Chondrocyte (in vitro differentiated cells): Measurements from ENCODE around the gene KRTAP21-1. TPM values are rescaled to one million over a fixed set of nuclear protein-coding genes. Genes with fewer than 3 reads are reported as not detected.

Experiments used
- DNase-seq: peaks from one replicate; pipeline ENCODE4 v3.0.0; 2021; ENCODE audit warnings: mixed read lengths, low spot score
- H3K27ac Mint-ChIP-seq: one replicate; pipeline ENCODE4 v1.8.0; 2021; ENCODE audit warnings: mild to moderate bottlenecking, moderate library complexity, mixed read lengths; ENCODE audit not compliant: unreplicated experiment
- H3K27me3 Mint-ChIP-seq: 2 replicates; pipeline ENCODE4 v1.8.0; 2021; ENCODE audit warnings: low read depth, mixed read lengths
- H3K36me3 Mint-ChIP-seq: 2 replicates; pipeline ENCODE4 v1.8.0; 2021; ENCODE audit warnings: low read depth, mixed read lengths
- H3K4me1 Mint-ChIP-seq: 2 replicates; pipeline ENCODE4 v1.8.0; 2021; ENCODE audit warnings: low read depth, mild to moderate bottlenecking, mixed read lengths
- H3K4me3 Mint-ChIP-seq: one replicate; pipeline ENCODE4 v1.8.0; 2021; ENCODE audit warnings: mild to moderate bottlenecking, moderate library complexity, mixed read lengths; ENCODE audit not compliant: unreplicated experiment
- H3K9me3 Mint-ChIP-seq: 2 replicates; pipeline ENCODE4 v1.8.0; 2021; ENCODE audit warnings: low read depth, mixed read lengths
- CTCF ChIP-seq: fragments of 200-600 bp; sonication (generic); IDR thresholded peaks from 2 replicates; pipeline ENCODE4 v1.5.0; 2021; ENCODE audit warnings: antibody characterized with exemption, mild to moderate bottlenecking, moderate library complexity
- total RNA-seq: library from RNA; stranded (reverse); gene quantifications from 3 replicates; pipeline ENCODE4 v1.2.1, GENCODE V29; 2021

Gene KRTAP21-1
- total RNA-seq, 1 donor from 2014 or later = not detected

GRCh38 chr21:30726726-30727125 is 28.5 kb downstream of the KRTAP21-1 start:
- no peak for TF ChIP-seq CTCF
- H3K4me1 Mint-ChIP-seq = no peaks in the 10 kb centered on the region
- peaks cover 8% of the 10 kb centered on the region for H3K27me3 Mint-ChIP-seq
- peaks cover 20% of the 10 kb centered on the region for H3K9me3 Mint-ChIP-seq
- H3K36me3 Mint-ChIP-seq = no peaks in the 10 kb centered on the region
- H3K4me3 Mint-ChIP-seq = no peak overlapping the region
- no peak overlapping the region for H3K27ac Mint-ChIP-seq
- DNase-seq = no peak

GRCh38 chr21:30719401-30719800 is 35.8 kb downstream of the KRTAP21-1 start:
- no peaks in the 10 kb centered on the region for H3K27me3 Mint-ChIP-seq
- no peak for DNase-seq
- peaks cover 3% of the 10 kb centered on the region for H3K9me3 Mint-ChIP-seq
- no peak overlapping the region for H3K27ac Mint-ChIP-seq
- no peaks in the 10 kb centered on the region for H3K4me1 Mint-ChIP-seq
- no peak overlapping the region for H3K4me3 Mint-ChIP-seq
- no peaks in the 10 kb centered on the region for H3K36me3 Mint-ChIP-seq
- no peak for TF ChIP-seq CTCF

DNA sequence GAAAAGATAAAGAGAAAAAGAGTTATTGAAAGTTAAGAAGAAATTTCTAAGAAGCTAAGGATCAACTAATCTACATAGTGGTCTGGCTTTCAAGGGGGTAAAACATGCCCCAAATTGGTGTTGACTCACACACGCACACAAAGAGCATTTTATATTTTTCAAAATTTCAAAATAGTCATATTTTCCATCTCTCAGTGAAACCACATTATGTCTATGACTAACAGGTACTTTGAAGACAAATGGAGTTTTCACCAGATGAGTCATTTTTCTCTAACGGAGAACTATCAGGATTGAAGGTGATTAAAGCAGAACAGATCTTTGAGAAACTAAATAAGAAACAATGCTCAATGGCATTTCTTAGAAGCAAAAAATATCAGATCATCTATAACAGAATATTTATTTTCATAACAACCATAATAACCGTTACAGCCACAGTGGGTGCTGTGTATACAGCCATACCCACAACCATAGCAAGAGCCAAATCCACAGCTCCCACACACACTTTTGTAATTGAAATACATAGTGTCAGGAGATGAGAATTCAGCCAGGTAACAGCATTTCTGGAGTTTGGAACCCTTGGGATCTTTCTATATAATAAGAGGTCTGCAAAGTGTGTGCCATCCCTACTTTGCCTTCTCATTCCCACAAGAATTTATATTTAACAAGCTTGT is 36.9 kb downstream of the KRTAP21-1 start, which contains the start of gene KRTAP21-3:
Gene KRTAP21-3 (minus strand): TSS at position 539 of the 671 bp plus-strand sequence. CDS start 18 bp downstream, at position 521.
- no peak for DNase-seq
- Mint-ChIP-seq H3K4me1 (no peaks in the 10 kb centered on the region), H3K9me3 (no peaks in the 10 kb centered on the region), H3K36me3 (no peaks in the 10 kb centered on the region), H3K27me3 (no peaks in the 10 kb centered on the region), H3K4me3 (no peak within 1 kb of the TSS), H3K27ac (no peak within 1 kb of the TSS)
- no peak for TF ChIP-seq CTCF

DNA sequence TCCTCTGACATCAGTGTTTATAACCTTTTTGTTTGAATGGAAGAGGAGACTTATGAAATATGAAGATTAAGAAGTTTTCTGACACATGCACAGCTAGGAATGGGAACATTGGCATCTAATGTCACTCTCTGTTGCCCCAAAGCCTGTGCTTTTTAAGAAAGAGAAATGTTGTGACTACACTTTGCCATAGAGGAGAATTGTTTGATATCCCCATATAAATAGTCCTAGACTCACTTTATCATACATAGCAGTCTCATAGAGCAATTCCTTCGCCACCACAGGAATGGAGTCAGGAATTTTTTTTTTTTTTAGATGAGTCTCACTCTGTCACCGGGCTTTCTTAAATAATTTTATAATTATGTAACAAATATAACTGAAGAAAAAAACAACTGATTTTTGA is 38.1 kb downstream of the KRTAP21-1 start:
- Mint-ChIP-seq H3K27me3 (no peaks in the 10 kb centered on the region), H3K4me3 (no peak overlapping the region), H3K4me1 (no peaks in the 10 kb centered on the region), H3K36me3 (no peaks in the 10 kb centered on the region), H3K27ac (no peak overlapping the region), H3K9me3 (peaks cover 5% of the 10 kb centered on the region)
- no peak for TF ChIP-seq CTCF
- DNase-seq = no peak

DNA sequence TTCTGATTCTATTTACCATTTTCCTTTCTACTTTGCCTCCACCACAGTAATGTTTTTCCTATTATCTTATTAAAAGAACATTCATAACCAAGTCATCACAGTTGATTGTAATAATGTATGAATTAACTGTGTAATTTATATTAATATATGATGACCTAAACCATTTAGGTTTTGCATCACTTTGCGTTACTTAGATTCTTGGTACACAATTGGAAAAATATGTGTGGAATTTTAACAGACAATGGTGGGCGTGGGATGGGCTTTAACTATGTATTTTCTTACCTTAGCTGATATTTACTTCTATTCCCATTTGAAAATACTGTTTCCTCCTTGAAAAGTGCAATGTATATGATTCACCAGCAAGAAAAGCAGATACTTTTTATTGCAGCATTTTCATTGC is 40.3 kb downstream of the KRTAP21-1 start:
- H3K4me3 Mint-ChIP-seq = no peak overlapping the region
- H3K4me1 Mint-ChIP-seq = no peaks in the 10 kb centered on the region
- H3K27ac Mint-ChIP-seq = no peak overlapping the region
- DNase-seq = no peak
- no peaks in the 10 kb centered on the region for H3K36me3 Mint-ChIP-seq
- no peak for TF ChIP-seq CTCF
- peaks cover 13% of the 10 kb centered on the region for H3K9me3 Mint-ChIP-seq
- H3K27me3 Mint-ChIP-seq = no peaks in the 10 kb centered on the region
